NCI-H69 (cell line): ENCODE results near the gene PDE3A.

ENCODE experiments used
- DNase-seq: peaks from one replicate; lab custom pipeline; 2025; lab: John Stamatoyannopoulos, UW

Gene PDE3A

GRCh38 chr12:20711846-20712245, 343.5 kb downstream of the PDE3A start:
- DNase-seq = no peak

DNA sequence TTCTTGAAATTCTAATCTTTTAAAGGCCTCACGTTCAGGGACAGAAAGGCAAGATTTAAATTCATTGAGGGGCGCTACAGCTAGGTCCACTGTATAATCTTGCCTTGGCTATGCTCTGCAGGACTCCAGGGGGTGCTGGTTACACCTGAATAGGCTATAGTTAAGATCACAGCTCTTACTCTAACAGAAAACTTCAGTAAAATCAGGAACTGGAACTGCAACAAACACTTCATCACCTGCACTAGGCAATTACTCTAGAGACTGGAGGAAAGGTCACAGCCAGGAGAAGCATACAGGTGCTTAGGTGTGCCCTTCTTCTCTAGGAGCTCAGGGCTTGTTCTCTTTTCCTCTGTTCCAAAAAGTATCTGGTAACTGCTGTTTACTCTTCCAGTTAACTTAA, 347.7 kb downstream of the PDE3A start:
- DNase-seq = peak; percentile 12

- DNase-seq = peak; percentile 31
These were observed 348.6 kb downstream of the PDE3A start for GRCh38 chr12:20716985-20717384.

DNA sequence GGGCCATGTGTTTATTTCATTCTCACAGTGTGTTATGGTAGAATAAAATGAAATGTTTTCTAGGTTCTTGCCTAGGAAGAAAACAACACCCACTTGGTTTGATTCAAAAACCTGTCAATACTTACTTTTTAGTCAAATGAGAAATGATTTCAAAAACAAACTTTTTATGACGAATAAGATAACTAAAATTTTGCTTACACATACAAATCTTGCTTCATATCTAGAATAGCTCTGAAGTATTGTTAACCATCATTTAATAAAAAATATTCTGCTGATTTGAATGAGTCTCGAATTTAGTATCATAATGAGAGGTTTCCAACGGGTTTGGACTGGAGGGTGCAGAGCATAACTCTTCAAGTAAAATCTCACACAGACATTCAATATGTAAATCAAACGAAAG, 350.0 kb downstream of the PDE3A start:
- no peak for DNase-seq

- peak; percentile 1 for DNase-seq
These were observed 353.8 kb downstream of the PDE3A start for GRCh38 chr12:20722142-20722541.

- no peak for DNase-seq
These were observed 362.9 kb downstream of the PDE3A start for GRCh38 chr12:20731274-20731673.
